Testis (tissue), 2 donors: ENCODE data around the gene PTPN5.

ENCODE experiments used
- POLR2A ChIP-seq: fragments of 450-650 bp; IDR thresholded peaks from one replicate; pipeline ENCODE4 v1.6.1; 2017; ENCODE audit warnings: antibody characterized with exemption, mild to moderate bottlenecking, moderate library complexity
- TF ChIP-seq, protein P1 (sequence below), 3 experiments: fragments of 450-650 bp in 2 of 3; fragments of 200-600 bp in 1 of 3; sonication (generic) in 1 of 3; IDR thresholded peaks; one replicate each; pipeline ENCODE4 v1.5.1; 2016 to 2019; ENCODE audit warnings: antibody characterized with exemption in 3 of 3, mild to moderate bottlenecking in 2 of 3, moderate library complexity in 1 of 3

DNA sequence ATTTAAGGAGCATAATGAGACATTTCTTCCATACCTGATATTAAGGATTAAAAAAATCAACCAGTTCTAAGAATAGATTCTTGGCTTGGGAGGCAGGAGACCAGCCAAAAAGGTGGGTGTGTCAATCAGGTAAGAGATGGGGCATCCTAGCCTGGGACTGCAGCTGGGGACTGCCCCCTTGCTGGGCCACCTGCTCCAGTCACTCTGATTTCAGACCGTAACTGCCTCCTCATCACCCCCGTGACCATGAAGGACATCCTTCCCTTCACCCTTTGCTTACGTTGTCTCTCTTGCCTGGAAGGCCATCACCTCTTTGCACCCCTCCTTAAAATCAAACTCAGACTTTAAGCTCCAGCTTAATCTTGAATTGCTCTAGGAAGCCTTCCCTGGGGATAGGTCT, 17.9 kb downstream of the PTPN5 start:
- TF ChIP-seq, protein P1, sequence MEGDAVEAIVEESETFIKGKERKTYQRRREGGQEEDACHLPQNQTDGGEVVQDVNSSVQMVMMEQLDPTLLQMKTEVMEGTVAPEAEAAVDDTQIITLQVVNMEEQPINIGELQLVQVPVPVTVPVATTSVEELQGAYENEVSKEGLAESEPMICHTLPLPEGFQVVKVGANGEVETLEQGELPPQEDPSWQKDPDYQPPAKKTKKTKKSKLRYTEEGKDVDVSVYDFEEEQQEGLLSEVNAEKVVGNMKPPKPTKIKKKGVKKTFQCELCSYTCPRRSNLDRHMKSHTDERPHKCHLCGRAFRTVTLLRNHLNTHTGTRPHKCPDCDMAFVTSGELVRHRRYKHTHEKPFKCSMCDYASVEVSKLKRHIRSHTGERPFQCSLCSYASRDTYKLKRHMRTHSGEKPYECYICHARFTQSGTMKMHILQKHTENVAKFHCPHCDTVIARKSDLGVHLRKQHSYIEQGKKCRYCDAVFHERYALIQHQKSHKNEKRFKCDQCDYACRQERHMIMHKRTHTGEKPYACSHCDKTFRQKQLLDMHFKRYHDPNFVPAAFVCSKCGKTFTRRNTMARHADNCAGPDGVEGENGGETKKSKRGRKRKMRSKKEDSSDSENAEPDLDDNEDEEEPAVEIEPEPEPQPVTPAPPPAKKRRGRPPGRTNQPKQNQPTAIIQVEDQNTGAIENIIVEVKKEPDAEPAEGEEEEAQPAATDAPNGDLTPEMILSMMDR (IDR thresholded peaks at IDR 0.05) = no peak
- no peak for TF ChIP-seq POLR2A
